GM23338 (cell line): ENCODE results near the gene FAM209A. TPM values are rescaled to one million over a fixed set of nuclear protein-coding genes. Genes with fewer than 3 reads are reported as not detected.

Experiments
- CREB1 ChIP-seq: fragments of 250-450 bp; sonication (Bioruptor Pico); IDR thresholded peaks from 2 replicates; pipeline ENCODE4 v1.5.0; 2020; ENCODE audit warnings: low read depth, mild to moderate bottlenecking, moderate library complexity
- ETS1 ChIP-seq: IDR thresholded peaks from 2 replicates; pipeline ENCODE4 v1.6.1; 2016; ENCODE audit warnings: antibody characterized with exemption
- EZH2phosphoT487 ChIP-seq: fragments of 200-600 bp; sonication (generic); IDR thresholded peaks from one replicate; pipeline ENCODE4 v1.8.1; 2018; ENCODE audit warnings: antibody characterized with exemption; ENCODE audit not compliant: unreplicated experiment
- NANOG ChIP-seq: IDR thresholded peaks from 2 replicates; pipeline ENCODE4 v1.6.1; 2016; ENCODE audit warnings: antibody characterized with exemption, borderline replicate concordance
- POLR2AphosphoS5 ChIP-seq: IDR thresholded peaks from 2 replicates; pipeline ENCODE4 v1.6.1; 2016; ENCODE audit warnings: antibody characterized with exemption, low read depth
- ZNF331 ChIP-seq: fragments of 250-450 bp; sonication (Bioruptor Pico); IDR thresholded peaks from 2 replicates; pipeline ENCODE4 v1.5.0; 2020; ENCODE audit warnings: low read depth, mild to moderate bottlenecking, moderate library complexity
- polyA plus RNA-seq: library from polyadenylated mRNA; unstranded; fragments of >200 nt; fragmentation: Nextera tagmentation; extraction: Ambion mirVana; gene quantifications from 2 replicates; pipeline ENCODE4 v1.2.1, GENCODE V29; 2016
- total RNA-seq: library from RNA; depleted of rRNA; stranded (reverse); fragments of >200 nt; shearing (Covaris generic); gene quantifications from 2 replicates; pipeline ENCODE4 v1.2.3, GENCODE V29; 2014
- TF ChIP-seq, protein P1 (sequence below): fragments of 250-450 bp; sonication (Bioruptor Pico); IDR thresholded peaks from 2 replicates; pipeline ENCODE4 v1.5.0; 2020; ENCODE audit warnings: mild to moderate bottlenecking, moderate library complexity
- TF ChIP-seq, protein P2 (sequence below), 2 experiments: fragments of 200-600 bp in 1 of 2; sonication (generic) in 1 of 2; conservative IDR thresholded peaks; 2 replicates each; pipeline versions ENCODE4 v1.5.1 to v1.6.1; 2016 to 2017; ENCODE audit warnings: antibody characterized with exemption in 2 of 2, low read depth in 2 of 2, mild to moderate bottlenecking in 2 of 2, moderate library complexity in 1 of 2

Gene FAM209A
- total and polyA plus RNA-seq, 2 experiments from 2014 or later: not detected

GRCh38 chr20:56518721-56519398 lies 5.7 kb upstream of the FAM209A start (continued):
- TF ChIP-seq, protein P1, sequence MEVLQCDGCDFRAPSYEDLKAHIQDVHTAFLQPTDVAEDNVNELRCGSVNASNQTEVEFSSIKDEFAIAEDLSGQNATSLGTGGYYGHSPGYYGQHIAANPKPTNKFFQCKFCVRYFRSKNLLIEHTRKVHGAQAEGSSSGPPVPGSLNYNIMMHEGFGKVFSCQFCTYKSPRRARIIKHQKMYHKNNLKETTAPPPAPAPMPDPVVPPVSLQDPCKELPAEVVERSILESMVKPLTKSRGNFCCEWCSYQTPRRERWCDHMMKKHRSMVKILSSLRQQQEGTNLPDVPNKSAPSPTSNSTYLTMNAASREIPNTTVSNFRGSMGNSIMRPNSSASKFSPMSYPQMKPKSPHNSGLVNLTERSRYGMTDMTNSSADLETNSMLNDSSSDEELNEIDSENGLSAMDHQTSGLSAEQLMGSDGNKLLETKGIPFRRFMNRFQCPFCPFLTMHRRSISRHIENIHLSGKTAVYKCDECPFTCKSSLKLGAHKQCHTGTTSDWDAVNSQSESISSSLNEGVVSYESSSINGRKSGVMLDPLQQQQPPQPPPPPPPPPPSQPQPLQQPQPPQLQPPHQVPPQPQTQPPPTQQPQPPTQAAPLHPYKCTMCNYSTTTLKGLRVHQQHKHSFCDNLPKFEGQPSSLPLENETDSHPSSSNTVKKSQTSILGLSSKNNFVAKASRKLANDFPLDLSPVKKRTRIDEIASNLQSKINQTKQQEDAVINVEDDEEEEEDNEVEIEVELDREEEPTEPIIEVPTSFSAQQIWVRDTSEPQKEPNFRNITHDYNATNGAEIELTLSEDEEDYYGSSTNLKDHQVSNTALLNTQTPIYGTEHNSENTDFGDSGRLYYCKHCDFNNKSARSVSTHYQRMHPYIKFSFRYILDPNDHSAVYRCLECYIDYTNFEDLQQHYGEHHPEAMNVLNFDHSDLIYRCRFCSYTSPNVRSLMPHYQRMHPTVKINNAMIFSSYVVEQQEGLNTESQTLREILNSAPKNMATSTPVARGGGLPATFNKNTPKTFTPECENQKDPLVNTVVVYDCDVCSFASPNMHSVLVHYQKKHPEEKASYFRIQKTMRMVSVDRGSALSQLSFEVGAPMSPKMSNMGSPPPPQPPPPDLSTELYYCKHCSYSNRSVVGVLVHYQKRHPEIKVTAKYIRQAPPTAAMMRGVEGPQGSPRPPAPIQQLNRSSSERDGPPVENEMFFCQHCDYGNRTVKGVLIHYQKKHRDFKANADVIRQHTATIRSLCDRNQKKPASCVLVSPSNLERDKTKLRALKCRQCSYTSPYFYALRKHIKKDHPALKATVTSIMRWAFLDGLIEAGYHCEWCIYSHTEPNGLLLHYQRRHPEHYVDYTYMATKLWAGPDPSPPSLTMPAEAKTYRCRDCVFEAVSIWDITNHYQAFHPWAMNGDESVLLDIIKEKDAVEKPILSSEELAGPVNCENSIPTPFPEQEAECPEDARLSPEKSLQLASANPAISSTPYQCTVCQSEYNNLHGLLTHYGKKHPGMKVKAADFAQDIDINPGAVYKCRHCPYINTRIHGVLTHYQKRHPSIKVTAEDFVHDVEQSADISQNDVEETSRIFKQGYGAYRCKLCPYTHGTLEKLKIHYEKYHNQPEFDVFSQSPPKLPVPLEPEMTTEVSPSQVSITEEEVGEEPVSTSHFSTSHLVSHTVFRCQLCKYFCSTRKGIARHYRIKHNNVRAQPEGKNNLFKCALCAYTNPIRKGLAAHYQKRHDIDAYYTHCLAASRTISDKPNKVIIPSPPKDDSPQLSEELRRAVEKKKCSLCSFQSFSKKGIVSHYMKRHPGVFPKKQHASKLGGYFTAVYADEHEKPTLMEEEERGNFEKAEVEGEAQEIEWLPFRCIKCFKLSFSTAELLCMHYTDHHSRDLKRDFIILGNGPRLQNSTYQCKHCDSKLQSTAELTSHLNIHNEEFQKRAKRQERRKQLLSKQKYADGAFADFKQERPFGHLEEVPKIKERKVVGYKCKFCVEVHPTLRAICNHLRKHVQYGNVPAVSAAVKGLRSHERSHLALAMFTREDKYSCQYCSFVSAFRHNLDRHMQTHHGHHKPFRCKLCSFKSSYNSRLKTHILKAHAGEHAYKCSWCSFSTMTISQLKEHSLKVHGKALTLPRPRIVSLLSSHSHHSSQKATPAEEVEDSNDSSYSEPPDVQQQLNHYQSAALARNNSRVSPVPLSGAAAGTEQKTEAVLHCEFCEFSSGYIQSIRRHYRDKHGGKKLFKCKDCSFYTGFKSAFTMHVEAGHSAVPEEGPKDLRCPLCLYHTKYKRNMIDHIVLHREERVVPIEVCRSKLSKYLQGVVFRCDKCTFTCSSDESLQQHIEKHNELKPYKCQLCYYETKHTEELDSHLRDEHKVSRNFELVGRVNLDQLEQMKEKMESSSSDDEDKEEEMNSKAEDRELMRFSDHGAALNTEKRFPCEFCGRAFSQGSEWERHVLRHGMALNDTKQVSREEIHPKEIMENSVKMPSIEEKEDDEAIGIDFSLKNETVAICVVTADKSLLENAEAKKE: no peak
- no peak for TF ChIP-seq ETS1
- TF ChIP-seq, protein P2, sequence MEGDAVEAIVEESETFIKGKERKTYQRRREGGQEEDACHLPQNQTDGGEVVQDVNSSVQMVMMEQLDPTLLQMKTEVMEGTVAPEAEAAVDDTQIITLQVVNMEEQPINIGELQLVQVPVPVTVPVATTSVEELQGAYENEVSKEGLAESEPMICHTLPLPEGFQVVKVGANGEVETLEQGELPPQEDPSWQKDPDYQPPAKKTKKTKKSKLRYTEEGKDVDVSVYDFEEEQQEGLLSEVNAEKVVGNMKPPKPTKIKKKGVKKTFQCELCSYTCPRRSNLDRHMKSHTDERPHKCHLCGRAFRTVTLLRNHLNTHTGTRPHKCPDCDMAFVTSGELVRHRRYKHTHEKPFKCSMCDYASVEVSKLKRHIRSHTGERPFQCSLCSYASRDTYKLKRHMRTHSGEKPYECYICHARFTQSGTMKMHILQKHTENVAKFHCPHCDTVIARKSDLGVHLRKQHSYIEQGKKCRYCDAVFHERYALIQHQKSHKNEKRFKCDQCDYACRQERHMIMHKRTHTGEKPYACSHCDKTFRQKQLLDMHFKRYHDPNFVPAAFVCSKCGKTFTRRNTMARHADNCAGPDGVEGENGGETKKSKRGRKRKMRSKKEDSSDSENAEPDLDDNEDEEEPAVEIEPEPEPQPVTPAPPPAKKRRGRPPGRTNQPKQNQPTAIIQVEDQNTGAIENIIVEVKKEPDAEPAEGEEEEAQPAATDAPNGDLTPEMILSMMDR (conservative IDR thresholded peaks at IDR 0.05; ENCODE audit: low read depth in 2 of 2): no peak
- TF ChIP-seq POLR2AphosphoS5: no peak
- no peak for TF ChIP-seq NANOG
- no peak for TF ChIP-seq CREB1 (CRISPR knock-in tag)
- TF ChIP-seq ZNF331 (CRISPR knock-in tag): no peak
- no peak for TF ChIP-seq EZH2phosphoT487
